Spleen (tissue), 11 donors: Measurements from ENCODE around the gene OPTN. TPM values are rescaled to one million over a fixed set of nuclear protein-coding genes. Genes with fewer than 3 reads are reported as not detected.

Experiments
- DNase-seq: peaks from one replicate; pipeline ENCODE4 v3.0.0-alpha.2; 2020
- H3K27ac ChIP-seq, 8 donors: fragments of 200-600 bp; sonication (generic) in 7 of 8; 1 replicate in 4 of 8; 2 replicates in 4 of 8; pipeline versions ENCODE4 v1.5.0 to v1.8.0; 2016 to 2021; ENCODE audit warnings: inconsistent platforms in 4 of 8, mild to moderate bottlenecking in 4 of 8, moderate library complexity in 1 of 8
- H3K27me3 ChIP-seq, 7 donors: fragments of 200-600 bp; sonication (generic) in 6 of 7; replicated peaks in 1 of 7; 1 replicate in 4 of 7; 2 replicates in 3 of 7; pipeline versions ENCODE4 v1.5.0 to v1.8.0; 2016 to 2021; ENCODE audit warnings: inconsistent platforms in 3 of 7, mild to moderate bottlenecking in 1 of 7
- H3K36me3 ChIP-seq, 6 donors: fragments of 200-600 bp; sonication (generic) in 5 of 6; 1 replicate in 4 of 6; 2 replicates in 2 of 6; pipeline versions ENCODE4 v1.5.0 to v1.8.0; 2016 to 2021; ENCODE audit warnings: inconsistent platforms in 2 of 6
- H3K4me1 ChIP-seq, 6 donors: fragments of 200-600 bp; sonication (generic) in 5 of 6; 1 replicate in 3 of 6; 2 replicates in 3 of 6; pipeline versions ENCODE4 v1.5.0 to v1.8.0; 2016 to 2021; ENCODE audit warnings: inconsistent platforms in 3 of 6
- H3K4me3 ChIP-seq, 8 donors: fragments of 200-600 bp; sonication (generic) in 7 of 8; 1 replicate in 4 of 8; 2 replicates in 4 of 8; pipeline versions ENCODE4 v1.5.0 to v1.8.0; 2016 to 2021; ENCODE audit warnings: inconsistent platforms in 4 of 8, mild to moderate bottlenecking in 4 of 8, moderate library complexity in 2 of 8
- H3K9me3 ChIP-seq, 8 donors: fragments of 200-600 bp; sonication (generic) in 7 of 8; 1 replicate in 4 of 8; 2 replicates in 4 of 8; pipeline versions ENCODE4 v1.5.0 to v1.8.0; 2016 to 2021; ENCODE audit warnings: inconsistent platforms in 4 of 8
- POLR2A ChIP-seq, 3 donors: fragments of 450-650 bp; IDR thresholded peaks; one replicate each; pipeline ENCODE4 v1.5.1; 2017; ENCODE audit warnings: antibody characterized with exemption in 3 of 3, mild to moderate bottlenecking in 1 of 3
- POLR2AphosphoS5 ChIP-seq, 3 donors: sonication (generic); formaldehyde crosslinking; IDR thresholded peaks; one replicate each; pipeline ENCODE4 v1.5.1; 2017; ENCODE audit warnings: antibody characterized with exemption in 3 of 3
- WGBS, 5 donors: extraction: QIAGEN DNeasy Blood & Tissue Kit in 3 of 5; methylation state at CpG; one replicate each; pipeline versions ENCODE4 v1.1.5 to v1.1.7; 2013 to 2018; 5-methylcytosine and 5-hydroxymethylcytosine counted together
- intact Hi-C: fragments of 100-400 bp; cut with DNase I; formaldehyde crosslinking; loops from one replicate; pipeline ENCODE4 v1.15.0; 2023; ENCODE audit warnings: low total_unique reads
- polyA plus RNA-seq, 3 donors: library from polyadenylated mRNA; stranded (reverse); fragments of 200-250 nt; gene quantifications; one replicate each; pipeline ENCODE4 v1.2.1, GENCODE V29; 2013
- total RNA-seq, 7 donors: library from RNA; depleted of rRNA in 3 of 7; stranded (reverse); fragments of >200 nt in 3 of 7; fragmentation: NEBNext Ultra II Directional in 4 of 7; extraction: Animal tissue kit (Norgen Biotek cat#: 25700) in 4 of 7; gene quantifications; one replicate each; pipeline versions ENCODE4 v1.1.0 to v1.2.1, GENCODE V29; 2016 to 2021
- TF ChIP-seq, protein P1 (sequence below), 11 experiments: fragments of 200-600 bp in 7 of 11; fragments of 450-650 bp in 4 of 11; sonication (generic) in 4 of 11; IDR thresholded peaks in 8 of 11; conservative IDR thresholded peaks in 3 of 11; 1 replicate in 7 of 11; 2 replicates in 4 of 11; pipeline versions ENCODE4 v1.4.0 to v1.8.0; 2016 to 2021; ENCODE audit warnings: antibody characterized with exemption in 11 of 11, inconsistent platforms in 4 of 11, mild to moderate bottlenecking in 1 of 11
- donor health status: healthy with polysubstance abuse.
- donor health status: DM: no; HTN: no; CAD: no; lungs with moderate emphysema.
- donor health status: DM: no; HTN: no; CAD: no.
- donor health status: Bipolar disorder and iron deficiency.
- donor health status: healthy.
- donor health status: DM: no; HTN: no; CAD: no.
- donor health status: DM: yes; HTN: yes; CAD: no.

Gene OPTN
- total and polyA plus RNA-seq, 10 donors, result 17.2 to 73.7 (median 52.0) TPM

DNA sequence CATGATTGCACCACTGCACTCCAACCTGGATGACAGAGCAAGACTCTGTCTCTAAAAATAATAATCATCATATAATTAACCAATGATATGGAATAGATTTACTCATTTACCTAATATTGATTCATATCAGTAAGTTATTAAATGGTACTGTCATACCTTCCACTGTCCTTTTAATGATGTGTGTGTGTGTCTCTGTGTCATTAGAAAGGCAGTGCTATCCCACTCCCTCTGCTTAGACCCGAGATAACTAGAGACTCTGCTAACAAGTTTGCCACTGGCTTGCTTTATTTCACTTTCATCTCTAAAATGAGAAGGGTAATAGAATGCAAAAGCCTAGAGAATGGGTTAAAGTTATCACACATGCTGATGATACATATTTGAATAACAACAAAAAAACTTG, 82.5 kb downstream of the OPTN start:
- 77 to 93% (median 85%) methylated on average over 1 of the region's 1 CpG for WGBS, 5 donors
- intact Hi-C loops, result no loop called here
- Histone ChIP-seq H3K4me1 (no peaks in the 10 kb centered on the region), H3K9me3 (no peaks in the 10 kb centered on the region), H3K36me3 (peaks cover 0 to 47% (median 0%) of the 10 kb centered on the region in 6 donors), H3K27ac (no peak overlapping the region), H3K27me3 (no peaks in the 10 kb centered on the region), H3K4me3 (no peak overlapping the region)
- DNase-seq, result no peak
- TF ChIP-seq POLR2A (IDR thresholded peaks at IDR 0.05), result no peak
- TF ChIP-seq, protein P1, sequence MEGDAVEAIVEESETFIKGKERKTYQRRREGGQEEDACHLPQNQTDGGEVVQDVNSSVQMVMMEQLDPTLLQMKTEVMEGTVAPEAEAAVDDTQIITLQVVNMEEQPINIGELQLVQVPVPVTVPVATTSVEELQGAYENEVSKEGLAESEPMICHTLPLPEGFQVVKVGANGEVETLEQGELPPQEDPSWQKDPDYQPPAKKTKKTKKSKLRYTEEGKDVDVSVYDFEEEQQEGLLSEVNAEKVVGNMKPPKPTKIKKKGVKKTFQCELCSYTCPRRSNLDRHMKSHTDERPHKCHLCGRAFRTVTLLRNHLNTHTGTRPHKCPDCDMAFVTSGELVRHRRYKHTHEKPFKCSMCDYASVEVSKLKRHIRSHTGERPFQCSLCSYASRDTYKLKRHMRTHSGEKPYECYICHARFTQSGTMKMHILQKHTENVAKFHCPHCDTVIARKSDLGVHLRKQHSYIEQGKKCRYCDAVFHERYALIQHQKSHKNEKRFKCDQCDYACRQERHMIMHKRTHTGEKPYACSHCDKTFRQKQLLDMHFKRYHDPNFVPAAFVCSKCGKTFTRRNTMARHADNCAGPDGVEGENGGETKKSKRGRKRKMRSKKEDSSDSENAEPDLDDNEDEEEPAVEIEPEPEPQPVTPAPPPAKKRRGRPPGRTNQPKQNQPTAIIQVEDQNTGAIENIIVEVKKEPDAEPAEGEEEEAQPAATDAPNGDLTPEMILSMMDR (IDR thresholded peaks at IDR 0.05 in 8 of 11, conservative IDR thresholded peaks at IDR 0.05 in 3 of 11), result no peak
- no peak for TF ChIP-seq POLR2AphosphoS5 (IDR thresholded peaks at IDR 0.05)

DNA sequence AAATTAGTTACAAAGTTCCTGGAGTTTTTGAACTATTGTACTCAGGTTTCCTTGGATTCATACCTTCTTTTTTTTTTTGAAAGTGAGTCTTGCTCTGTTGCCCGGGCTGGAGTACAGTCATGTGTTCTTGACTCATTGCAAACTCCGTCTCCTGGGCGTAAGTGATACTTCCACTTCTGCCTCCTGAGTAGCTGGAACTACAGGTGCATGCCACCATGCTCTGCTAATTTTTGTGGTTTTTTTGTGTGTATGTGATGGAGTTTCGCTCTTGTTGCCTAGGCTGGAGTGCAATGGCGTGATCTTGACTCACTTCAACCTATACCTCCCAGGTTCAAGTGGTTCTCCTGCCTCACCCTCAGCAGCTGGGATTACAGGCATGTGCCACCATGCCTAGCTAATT, 83.7 kb downstream of the OPTN start:
- intact Hi-C loops, result no loop called here
- DNase-seq, result no peak
- H3K36me3 ChIP-seq, result peaks cover 0 to 56% (median 0%) of the 10 kb centered on the region in 6 donors
- no peak for TF ChIP-seq POLR2A (IDR thresholded peaks at IDR 0.05)
- no peaks in the 10 kb centered on the region for H3K4me1 ChIP-seq
- H3K4me3 ChIP-seq, result no peak overlapping the region
- no peak overlapping the region for H3K27ac ChIP-seq
- H3K27me3 ChIP-seq, result no peaks in the 10 kb centered on the region
- no peaks in the 10 kb centered on the region for H3K9me3 ChIP-seq
- WGBS, 5 donors, result 63 to 82% (median 72%) methylated on average over 5 of the region's 5 CpGs

DNA sequence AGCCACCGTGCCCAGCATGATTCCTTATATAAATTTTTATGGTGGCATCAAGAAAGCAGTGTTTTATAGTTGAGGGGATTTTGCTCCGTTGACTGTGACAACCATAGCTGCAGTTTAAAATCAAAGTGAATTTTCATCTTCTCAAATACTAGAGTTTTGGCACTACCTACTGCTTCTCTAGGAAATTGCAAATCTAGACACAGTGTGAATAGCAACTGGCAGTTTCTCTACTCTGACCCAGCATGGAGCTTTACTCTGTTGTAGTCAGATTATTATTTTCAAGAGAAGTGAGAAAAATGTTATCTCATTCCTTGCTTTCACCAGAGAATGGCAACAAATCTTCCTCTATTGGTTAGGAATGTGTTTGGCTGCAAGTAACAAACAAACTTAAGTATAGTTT, 84.3 kb downstream of the OPTN start:
- WGBS, 5 donors, result 73 to 98% (median 95%) methylated on average over 2 of the region's 2 CpGs
- peaks cover 0 to 61% (median 0%) of the 10 kb centered on the region in 6 donors for H3K36me3 ChIP-seq
- no peaks in the 10 kb centered on the region for H3K27me3 ChIP-seq
- no peak overlapping the region for H3K4me3 ChIP-seq
- no peaks in the 10 kb centered on the region for H3K4me1 ChIP-seq
- no peaks in the 10 kb centered on the region for H3K9me3 ChIP-seq
- TF ChIP-seq, protein P1 (IDR thresholded peaks at IDR 0.05 in 8 of 11, conservative IDR thresholded peaks at IDR 0.05 in 3 of 11), result no peak
- TF ChIP-seq POLR2A (IDR thresholded peaks at IDR 0.05) (no peak), POLR2AphosphoS5 (IDR thresholded peaks at IDR 0.05) (no peak)
- DNase-seq, result no peak
- intact Hi-C loops, result no loop called here
- H3K27ac ChIP-seq, result no peak overlapping the region

DNA sequence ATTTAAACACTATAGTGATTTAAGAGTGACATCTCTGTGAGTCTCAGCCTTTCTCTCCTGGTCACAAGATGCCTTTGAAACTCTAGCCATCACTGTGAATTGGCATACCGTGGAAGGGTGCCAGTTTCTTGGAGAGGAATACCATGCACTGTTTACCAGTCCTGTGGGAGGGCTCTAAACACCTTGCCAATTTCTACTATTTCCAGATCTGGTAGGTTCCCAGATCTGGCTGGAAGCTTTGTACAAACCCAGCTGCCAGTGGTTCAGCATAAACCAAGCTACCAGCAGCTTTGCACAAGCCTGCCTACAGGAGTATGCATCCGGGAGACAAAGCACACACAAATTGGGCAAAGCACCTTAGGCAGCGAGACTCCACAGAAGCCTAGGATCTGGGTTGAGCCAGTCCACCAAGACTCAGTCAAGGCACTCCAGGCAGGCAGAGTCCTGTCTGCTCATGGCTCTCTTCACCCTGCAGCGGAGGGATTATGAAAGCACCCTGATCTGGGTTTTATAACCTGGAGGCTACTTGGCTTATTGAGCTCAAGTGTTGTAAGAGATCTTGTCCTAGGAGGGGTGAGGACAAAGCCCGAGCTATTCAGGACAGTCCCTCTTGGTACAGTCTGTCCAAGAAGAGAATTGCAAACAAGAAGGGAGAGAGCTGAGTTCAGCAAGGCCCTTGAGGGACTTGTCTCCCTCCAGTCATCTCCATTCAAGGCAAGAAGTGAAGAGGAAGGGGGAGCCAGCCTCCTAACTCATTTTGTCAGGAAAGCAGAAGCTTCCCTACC, 85.0 kb downstream of the OPTN start:
- Histone ChIP-seq H3K4me1 (no peaks in the 10 kb centered on the region), H3K36me3 (peaks cover 0 to 68% (median 0%) of the 10 kb centered on the region in 6 donors), H3K4me3 (no peak overlapping the region), H3K27me3 (no peaks in the 10 kb centered on the region), H3K9me3 (no peaks in the 10 kb centered on the region), H3K27ac (no peak overlapping the region)
- intact Hi-C loops, result no loop called here
- TF ChIP-seq, protein P1 (IDR thresholded peaks at IDR 0.05 in 8 of 11, conservative IDR thresholded peaks at IDR 0.05 in 3 of 11), result no peak
- TF ChIP-seq POLR2A (IDR thresholded peaks at IDR 0.05) (no peak), POLR2AphosphoS5 (IDR thresholded peaks at IDR 0.05) (no peak)
- 96 to 99% (median 97%) methylated on average over 5 of the region's 5 CpGs for WGBS, 5 donors
- DNase-seq, result no peak
